ENCODE results near the gene DPYSL4. TPM values are rescaled to one million over a fixed set of nuclear protein-coding genes. Genes with fewer than 3 reads are reported as not detected.

DPYSL4 gene
- total RNA-seq, 1 donor from 2014 or later = 26.1 TPM

- FAIRE-seq (no peak), DNase-seq (ENCODE audit: low read depth) (no peak)
- no peak overlapping the region for H3K4me3 Mint-ChIP-seq (ENCODE audit: unreplicated experiment)
- peaks cover 8% of the 10 kb centered on the region for H3K36me3 Mint-ChIP-seq (ENCODE audit: low read depth, unreplicated experiment)
- H3K9ac ChIP-seq (ENCODE audit: low read length) = no peak overlapping the region
- TF ChIP-seq EZH2 (IDR thresholded peaks at IDR 0.05; ENCODE audit: insufficient read depth, low read length) = no peak
- no peaks in the 10 kb centered on the region for H3K27me3 Mint-ChIP-seq (ENCODE audit: low read depth, unreplicated experiment)
- no peak overlapping the region for H3K27ac ChIP-seq (ENCODE audit: low read depth, low read length)
- no peaks in the 10 kb centered on the region for H3K9me3 Mint-ChIP-seq (ENCODE audit: unreplicated experiment)
- no peak overlapping the region for H2AFZ ChIP-seq (ENCODE audit: low read depth, low read length)
- H3K27me3 ChIP-seq (ENCODE audit: insufficient read depth, low read length) = no peaks in the 10 kb centered on the region
- H4K20me1 ChIP-seq (ENCODE audit: insufficient read depth, low read length) = no peaks in the 10 kb centered on the region
- no peaks in the 10 kb centered on the region for H3K9me3 ChIP-seq (ENCODE audit: insufficient read depth, low read depth, low read length)
- no peaks in the 10 kb centered on the region for H3K4me1 ChIP-seq (ENCODE audit: insufficient read depth, low read length)
- no peaks in the 10 kb centered on the region for H3K4me1 Mint-ChIP-seq (ENCODE audit: low read depth, unreplicated experiment)
- no peaks in the 10 kb centered on the region for H3K79me2 ChIP-seq (ENCODE audit: insufficient read depth, low read length)
- H3K27ac Mint-ChIP-seq (ENCODE audit: unreplicated experiment) = no peak overlapping the region
- H3K36me3 ChIP-seq (ENCODE audit: insufficient read depth, low read length) = no peaks in the 10 kb centered on the region
- H3K4me2 ChIP-seq (ENCODE audit: low read length) = no peak overlapping the region
- H3K4me3 ChIP-seq (ENCODE audit: insufficient read depth, low read depth, low read length) = no peak overlapping the region
Observed at GRCh38 chr10:132202070-132202970, 15.6 kb downstream of the DPYSL4 start.

- Mint-ChIP-seq H3K9me3 (ENCODE audit: unreplicated experiment) (no peaks in the 10 kb centered on the region), H3K27ac (ENCODE audit: unreplicated experiment) (no peak overlapping the region), H3K4me3 (ENCODE audit: unreplicated experiment) (no peak overlapping the region), H3K4me1 (ENCODE audit: low read depth, unreplicated experiment) (no peaks in the 10 kb centered on the region), H3K27me3 (ENCODE audit: low read depth, unreplicated experiment) (no peaks in the 10 kb centered on the region), H3K36me3 (ENCODE audit: low read depth, unreplicated experiment) (peaks cover 6% of the 10 kb centered on the region)
- Histone ChIP-seq H3K27me3 (ENCODE audit: insufficient read depth, low read length) (no peaks in the 10 kb centered on the region), H3K9ac (ENCODE audit: low read length) (no peak overlapping the region), H3K79me2 (ENCODE audit: insufficient read depth, low read length) (no peaks in the 10 kb centered on the region), H3K4me3 (ENCODE audit: insufficient read depth, low read depth, low read length) (no peak overlapping the region), H3K4me1 (ENCODE audit: insufficient read depth, low read length) (no peaks in the 10 kb centered on the region), H3K4me2 (ENCODE audit: low read length) (no peak overlapping the region), H3K36me3 (ENCODE audit: insufficient read depth, low read length) (no peaks in the 10 kb centered on the region), H4K20me1 (ENCODE audit: insufficient read depth, low read length) (no peaks in the 10 kb centered on the region), H2AFZ (ENCODE audit: low read depth, low read length) (no peak overlapping the region), H3K9me3 (ENCODE audit: insufficient read depth, low read depth, low read length) (no peaks in the 10 kb centered on the region), H3K27ac (ENCODE audit: low read depth, low read length) (no peak overlapping the region)
- FAIRE-seq = no peak
- no peak for DNase-seq (ENCODE audit: low read depth)
- TF ChIP-seq CTCF (IDR thresholded peaks at IDR 0.05; ENCODE audit: insufficient read depth, low read depth, low read length) (no peak), EZH2 (IDR thresholded peaks at IDR 0.05; ENCODE audit: insufficient read depth, low read length) (no peak)
Observed at GRCh38 chr10:132203256-132204077, 16.7 kb downstream of the DPYSL4 start.

- no peaks in the 10 kb centered on the region for H4K20me1 ChIP-seq (ENCODE audit: insufficient read depth, low read length)
- no peaks in the 10 kb centered on the region for H3K4me1 Mint-ChIP-seq (ENCODE audit: low read depth, unreplicated experiment)
- TF ChIP-seq CTCF (IDR thresholded peaks at IDR 0.05; ENCODE audit: insufficient read depth, low read depth, low read length) (no peak), EZH2 (IDR thresholded peaks at IDR 0.05; ENCODE audit: insufficient read depth, low read length) (no peak)
- H3K27me3 Mint-ChIP-seq (ENCODE audit: low read depth, unreplicated experiment) = no peaks in the 10 kb centered on the region
- H3K27ac ChIP-seq (ENCODE audit: low read depth, low read length) = no peak overlapping the region
- no peaks in the 10 kb centered on the region for H3K4me1 ChIP-seq (ENCODE audit: insufficient read depth, low read length)
- no peak overlapping the region for H3K4me3 Mint-ChIP-seq (ENCODE audit: unreplicated experiment)
- H3K27me3 ChIP-seq (ENCODE audit: insufficient read depth, low read length) = no peaks in the 10 kb centered on the region
- no peak for DNase-seq (ENCODE audit: low read depth)
- H3K9me3 Mint-ChIP-seq (ENCODE audit: unreplicated experiment) = no peaks in the 10 kb centered on the region
- H3K36me3 ChIP-seq (ENCODE audit: insufficient read depth, low read length) = no peaks in the 10 kb centered on the region
- H3K27ac Mint-ChIP-seq (ENCODE audit: unreplicated experiment) = no peak overlapping the region
- peaks cover 6% of the 10 kb centered on the region for H3K36me3 Mint-ChIP-seq (ENCODE audit: low read depth, unreplicated experiment)
- H3K9me3 ChIP-seq (ENCODE audit: insufficient read depth, low read depth, low read length) = no peaks in the 10 kb centered on the region
- no peak overlapping the region for H3K4me3 ChIP-seq (ENCODE audit: insufficient read depth, low read depth, low read length)
- H3K79me2 ChIP-seq (ENCODE audit: insufficient read depth, low read length) = no peaks in the 10 kb centered on the region
- FAIRE-seq = no peak
- no peak overlapping the region for H3K9ac ChIP-seq (ENCODE audit: low read length)
- no peak overlapping the region for H2AFZ ChIP-seq (ENCODE audit: low read depth, low read length)
- no peak overlapping the region for H3K4me2 ChIP-seq (ENCODE audit: low read length)
Observed at GRCh38 chr10:132204078-132204780, 17.5 kb downstream of the DPYSL4 start.

Data from astrocyte (in vitro differentiated cells and primary cell).